HG03460 (cell line): ENCODE measurements around the gene KCNIP4.

Source experiments
- ATAC-seq: cut with Tn5 transposase; IDR thresholded peaks from one replicate; pipeline ENCODE4 v1.9.1; 2021; ENCODE audit not compliant: unreplicated experiment

Gene KCNIP4

DNA sequence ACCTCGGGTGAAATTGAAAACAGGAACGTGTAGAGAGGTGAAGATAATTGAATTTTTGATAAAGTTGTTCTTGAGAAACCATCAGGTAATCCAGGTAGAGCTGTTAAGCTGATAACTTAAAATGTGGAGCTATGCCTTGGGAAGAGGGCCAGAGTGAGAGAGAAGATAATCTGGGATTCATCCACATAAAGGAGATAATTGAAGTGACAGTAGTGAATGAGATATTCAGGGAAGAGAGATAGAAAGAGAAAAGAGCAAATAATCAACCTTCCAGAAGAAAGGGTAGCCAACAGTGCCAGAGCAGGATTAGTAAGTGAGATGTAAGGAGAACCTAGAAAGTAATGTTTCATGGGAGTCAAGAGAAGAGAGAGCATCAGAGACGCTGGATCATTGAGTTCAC lies 950.7 kb downstream of the KCNIP4 start:
- no peak for ATAC-seq

DNA sequence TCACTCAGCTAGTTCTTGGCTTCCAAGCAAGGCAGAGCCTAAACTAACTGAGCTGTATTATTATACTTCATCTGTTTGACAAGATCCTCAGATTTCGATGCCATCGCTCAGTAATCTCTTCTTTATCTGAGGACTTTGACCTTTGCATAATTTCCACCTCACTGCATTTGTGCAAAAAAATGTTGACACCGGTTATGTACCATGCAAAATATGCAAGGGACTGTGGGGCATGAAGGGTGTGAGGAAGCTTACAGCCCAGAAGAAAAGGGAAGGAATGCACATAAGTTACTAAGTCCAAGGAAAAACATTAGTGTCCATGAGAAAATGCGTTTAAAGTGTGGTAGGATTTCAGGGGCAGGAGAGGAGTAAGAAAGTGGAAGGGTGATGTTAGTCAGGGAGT lies 953.0 kb downstream of the KCNIP4 start:
- no peak for ATAC-seq

DNA sequence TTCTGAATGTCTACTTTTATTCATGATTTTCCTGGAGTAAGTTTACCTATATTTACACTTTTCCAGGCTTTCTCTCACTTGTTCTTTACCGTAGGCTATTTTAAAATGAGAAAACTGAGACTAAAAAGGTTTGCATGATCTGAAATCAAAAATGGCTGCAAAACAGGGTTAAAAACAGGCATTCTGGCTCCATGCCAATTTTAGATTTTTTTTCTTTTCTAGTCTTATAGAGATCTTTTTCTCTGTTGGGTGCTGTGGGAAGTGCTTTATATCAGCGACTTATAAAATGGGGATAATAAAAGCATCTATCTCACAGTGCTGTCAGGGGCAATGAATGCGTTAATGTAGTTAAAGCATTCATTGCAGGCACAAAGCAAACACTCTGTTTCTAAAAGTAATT lies 953.6 kb downstream of the KCNIP4 start:
- ATAC-seq = no peak

DNA sequence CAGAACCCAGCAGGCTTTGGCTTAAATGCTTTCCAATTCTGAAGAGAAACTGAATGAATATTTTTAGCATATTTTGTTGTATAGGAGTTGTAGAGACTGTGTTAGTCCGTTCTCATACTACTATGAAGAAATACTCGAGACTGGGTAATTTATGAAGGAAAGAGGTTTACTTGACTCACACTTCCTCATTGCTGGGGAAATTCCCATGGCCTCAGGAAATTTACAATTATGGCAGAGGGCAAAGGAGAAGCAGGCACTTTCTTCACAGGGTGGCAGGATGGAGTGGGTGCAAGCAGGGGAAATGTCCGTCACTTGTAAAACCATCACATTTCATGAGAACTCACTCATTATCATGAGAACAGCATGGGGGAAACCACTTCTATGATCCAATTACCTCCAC lies 956.6 kb downstream of the KCNIP4 start:
- no peak for ATAC-seq

DNA sequence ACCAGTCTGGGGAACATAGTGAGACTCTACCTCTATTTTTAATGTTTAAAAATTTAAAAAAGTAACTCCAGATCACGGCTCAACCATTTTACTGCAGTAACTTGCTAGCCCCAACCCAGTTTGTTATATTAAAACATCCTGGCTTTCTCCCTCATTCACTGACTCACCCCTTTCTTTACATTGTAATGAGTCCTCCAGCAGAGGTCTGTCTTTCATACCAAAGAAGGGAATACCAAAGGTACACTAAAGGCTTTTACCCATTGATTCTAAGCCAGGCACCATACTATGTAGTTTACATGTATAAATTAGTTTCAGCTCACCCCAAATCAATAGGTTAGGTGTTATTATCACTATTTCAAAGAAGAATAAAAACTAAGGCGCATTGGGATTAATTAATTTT lies 961.4 kb downstream of the KCNIP4 start:
- ATAC-seq = no peak

DNA sequence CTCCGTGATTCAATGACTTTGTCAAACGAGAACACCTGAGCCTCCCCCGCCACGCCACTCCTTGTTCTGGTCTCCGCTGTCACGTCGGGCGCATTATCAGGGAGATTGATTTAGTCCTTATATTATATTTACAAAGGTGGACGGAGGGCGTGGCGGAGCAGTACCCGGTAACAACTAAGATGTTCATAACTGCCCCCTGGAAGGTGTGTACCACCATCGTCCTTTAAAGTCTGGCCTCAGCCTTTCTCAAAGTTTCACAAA lies 964.1 kb downstream of the KCNIP4 start:
- no peak for ATAC-seq

DNA sequence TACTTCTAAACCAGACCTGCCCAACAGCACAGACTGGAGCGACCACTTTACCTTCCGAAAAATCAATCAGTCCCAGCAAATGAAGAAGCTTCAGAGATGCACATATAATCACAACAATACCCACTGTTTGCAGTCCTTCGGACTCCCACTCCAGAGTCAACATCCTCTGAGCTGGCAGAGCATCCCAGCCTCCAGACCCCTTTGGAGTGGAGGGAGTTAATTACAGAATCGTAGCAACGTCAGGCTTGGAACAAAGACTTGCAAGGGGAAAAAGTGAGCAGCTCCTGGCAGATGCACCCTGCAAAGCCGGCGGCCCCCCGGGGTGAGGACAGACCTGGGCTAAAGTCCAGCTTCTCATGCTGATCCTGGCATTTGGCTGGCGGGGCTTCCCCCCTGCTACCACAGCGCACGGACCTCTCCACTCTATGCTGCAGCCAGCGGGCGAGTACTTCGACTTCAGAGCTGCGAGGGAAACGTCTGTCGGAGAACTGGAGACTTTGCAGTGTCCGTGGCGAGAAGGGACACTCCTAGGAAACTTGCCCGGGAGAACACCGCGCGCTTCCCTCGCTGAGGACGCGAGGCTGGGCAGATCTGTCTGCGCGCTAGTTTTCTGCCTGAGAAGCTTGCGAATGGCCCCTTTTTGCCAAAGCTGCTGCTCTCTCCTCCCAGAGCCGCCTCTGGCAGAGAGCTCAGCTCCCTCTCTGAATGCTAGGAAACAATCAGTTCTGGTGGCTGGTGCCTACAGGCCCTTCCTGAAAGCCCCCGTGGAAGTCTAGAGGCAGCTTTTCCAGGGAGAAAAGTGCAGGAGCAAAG lies 964.6 kb downstream of the KCNIP4 start:
- ATAC-seq = no peak

DNA sequence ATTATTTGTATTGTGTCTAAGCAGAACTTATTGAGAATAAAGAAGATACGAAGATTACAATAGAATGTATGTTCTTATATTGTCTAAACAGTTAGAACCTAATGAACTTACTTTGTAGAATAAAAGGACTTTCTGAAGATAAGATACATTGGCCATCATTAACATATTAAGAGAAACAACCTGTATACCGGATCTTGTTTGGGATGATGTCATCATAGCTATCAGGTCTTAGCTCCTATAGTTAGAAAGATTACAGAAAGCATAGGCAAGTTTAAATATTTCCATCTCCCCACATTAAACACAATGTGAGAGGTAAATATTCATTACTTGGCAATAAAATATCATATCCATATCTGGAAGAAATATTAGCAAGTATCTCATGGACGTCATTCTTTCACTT lies 966.0 kb downstream of the KCNIP4 start:
- no peak for ATAC-seq

DNA sequence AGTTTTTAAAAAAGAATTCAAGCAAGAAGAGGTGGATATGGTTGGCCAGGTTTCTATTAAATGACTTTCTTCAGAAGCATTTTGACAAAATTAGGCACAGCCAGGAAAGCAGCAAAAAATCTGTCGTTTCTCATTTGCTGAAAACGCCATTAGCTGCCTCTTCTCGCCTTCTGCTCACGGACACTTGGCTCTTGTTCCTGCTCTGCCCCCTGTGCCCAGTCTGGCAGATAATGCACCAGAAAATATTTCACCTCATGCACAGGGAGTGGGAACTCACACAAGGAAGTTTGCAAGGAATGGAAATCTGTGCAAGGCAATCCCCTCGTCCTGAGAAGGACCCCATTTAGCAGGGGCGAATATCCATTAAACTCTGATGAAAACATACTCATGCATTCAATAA lies 988.3 kb downstream of the KCNIP4 start:
- ATAC-seq = no peak

DNA sequence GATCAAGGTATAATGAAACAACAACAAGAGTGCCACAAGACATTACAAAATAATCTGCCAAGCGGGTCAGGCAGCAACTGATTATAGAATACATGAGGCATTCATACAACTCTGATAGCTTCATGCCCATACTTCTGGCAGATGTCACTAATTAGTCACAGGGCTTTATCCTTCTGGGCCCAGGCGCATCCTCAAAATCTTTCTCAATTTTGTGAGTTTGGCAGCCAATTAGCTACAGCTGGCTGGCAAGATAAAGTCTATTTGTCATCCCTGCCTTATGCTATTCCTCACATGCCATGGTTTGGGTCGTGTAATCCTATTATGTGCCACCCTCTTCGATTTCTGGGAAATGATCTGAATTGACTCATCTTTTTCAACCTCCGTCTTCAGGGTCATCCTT lies 994.0 kb downstream of the KCNIP4 start:
- ATAC-seq = no peak

DNA sequence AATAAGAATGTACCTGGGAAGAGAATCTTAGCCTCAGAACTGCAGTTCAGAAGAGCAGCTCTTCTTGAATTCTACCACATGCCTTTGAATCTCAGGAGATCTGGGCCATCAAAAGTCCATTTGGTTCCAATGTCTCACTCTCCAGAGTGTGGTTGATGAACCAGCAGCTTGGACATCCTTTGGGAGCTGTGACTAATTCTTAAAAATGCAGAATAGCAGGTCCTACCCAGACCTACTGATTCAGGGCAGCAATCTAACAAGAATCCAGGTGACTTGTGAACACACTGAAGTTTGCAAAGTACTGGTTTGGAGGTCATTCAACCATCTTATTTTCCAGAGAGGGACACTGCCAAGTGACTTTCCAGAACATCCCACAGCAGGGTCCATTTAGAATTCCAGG lies 1003.6 kb downstream of the KCNIP4 start:
- no peak for ATAC-seq

DNA sequence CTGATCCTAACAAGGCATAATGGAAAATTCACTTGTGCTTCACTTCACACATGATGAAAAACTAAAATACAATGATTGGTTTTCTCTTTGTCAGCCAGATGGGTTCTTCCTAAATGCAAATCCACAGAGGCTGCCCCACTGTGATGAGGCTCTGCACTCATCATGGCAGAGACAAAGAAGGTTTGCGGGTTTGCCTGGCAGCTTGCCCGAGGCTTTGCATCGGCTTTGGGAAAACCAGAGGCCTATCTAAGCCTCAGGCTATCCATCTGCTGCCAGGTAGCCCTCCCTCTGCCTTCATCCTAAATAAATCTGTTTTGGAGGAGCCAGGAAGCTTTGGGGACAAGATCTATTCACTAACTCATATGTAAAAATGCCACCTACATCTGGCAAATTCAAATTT lies 1004.1 kb downstream of the KCNIP4 start:
- no peak for ATAC-seq

DNA sequence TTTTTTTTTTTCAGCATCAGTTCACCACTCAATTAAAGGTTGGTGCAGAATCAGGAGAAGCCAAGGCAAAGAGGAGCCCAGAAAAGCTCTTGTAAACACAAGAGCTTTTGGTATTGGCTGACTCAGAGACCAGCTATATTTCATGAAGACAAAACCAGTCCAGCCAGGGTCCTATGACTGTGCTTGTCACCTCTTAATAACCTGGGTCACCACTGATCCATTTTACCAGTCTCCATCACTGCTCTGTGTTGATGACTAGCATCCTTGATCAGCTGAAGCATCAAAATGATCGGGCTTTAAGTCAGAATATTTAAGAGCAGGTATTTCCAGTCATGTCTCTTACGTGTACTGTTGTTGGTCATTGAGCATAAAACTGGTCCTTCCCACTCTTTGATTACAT lies 1010.4 kb downstream of the KCNIP4 start:
- no peak for ATAC-seq

DNA sequence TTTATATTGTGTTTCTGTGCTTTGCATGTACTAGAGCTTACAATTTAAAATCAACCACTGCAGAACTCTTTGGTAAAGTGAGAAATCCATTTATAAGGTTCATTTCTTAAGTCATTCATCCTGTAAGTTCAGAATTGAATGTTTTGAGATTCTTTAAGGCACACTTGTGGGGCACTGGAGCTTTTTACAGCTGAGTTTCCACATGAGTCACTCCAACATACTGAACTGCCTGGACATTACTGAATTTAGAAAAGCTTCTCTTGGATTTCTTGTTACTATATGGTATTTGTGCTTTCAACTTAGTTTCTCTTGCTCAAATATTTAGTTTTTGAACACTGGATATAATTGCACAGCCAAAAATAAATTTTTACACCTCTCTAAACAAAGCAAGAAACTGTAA lies 1022.0 kb downstream of the KCNIP4 start:
- no peak for ATAC-seq

DNA sequence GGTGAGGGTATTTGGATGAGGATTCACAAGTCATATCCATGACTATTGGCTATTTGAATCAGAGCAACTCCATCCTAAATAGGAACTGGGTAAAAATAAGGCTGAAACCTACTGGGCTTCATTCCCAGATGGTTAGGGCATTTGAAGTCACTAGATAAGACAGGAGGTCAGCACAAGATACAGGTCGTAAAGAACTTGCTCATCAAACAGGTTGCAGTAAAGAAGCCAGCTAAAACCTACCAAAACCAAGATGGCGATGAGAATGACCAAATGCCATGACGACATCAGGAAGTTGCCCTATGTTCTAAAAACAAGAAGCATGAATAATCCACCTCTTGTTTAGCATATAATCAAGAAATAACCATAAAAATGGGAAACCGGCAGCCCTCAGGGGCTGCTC lies 1023.4 kb downstream of the KCNIP4 start:
- no peak for ATAC-seq

DNA sequence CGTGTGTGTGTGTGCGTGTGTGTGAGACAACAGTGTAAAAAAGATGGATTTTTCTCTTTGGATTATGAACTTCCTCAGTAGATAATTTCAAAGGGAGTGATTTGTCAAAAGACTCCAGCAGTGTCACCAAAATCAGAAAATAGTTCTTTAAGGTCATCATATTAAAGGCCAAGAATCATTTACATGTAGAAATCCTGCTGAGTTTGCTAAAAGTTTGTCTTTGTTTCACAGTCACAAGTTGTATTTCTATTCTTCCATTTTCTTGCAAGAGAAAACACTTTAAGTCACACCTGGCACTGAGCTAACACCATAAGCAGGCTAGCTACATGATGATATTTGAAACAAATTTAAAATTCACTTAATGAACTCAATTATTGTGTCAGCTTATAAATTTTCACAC lies 1025.6 kb downstream of the KCNIP4 start:
- ATAC-seq = no peak

DNA sequence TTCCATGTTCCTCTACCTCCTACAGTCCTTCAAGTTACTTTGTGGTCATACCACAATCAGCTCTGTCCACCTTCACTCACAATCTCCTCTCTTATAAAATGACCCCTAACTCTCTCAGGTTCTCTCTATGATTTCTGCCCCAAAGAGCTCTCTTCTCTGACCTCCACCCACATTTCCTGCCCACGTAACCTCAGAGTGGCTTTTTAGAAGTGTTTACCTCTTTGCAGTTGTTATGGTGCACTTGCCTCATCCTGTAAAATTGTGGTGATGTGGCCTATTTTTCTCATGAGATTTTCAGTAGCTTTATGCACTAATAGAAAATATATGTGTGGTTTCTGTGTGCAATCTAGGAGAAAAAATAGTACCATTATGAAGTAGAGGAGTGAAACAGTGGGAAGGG lies 1032.5 kb downstream of the KCNIP4 start:
- ATAC-seq = no peak

DNA sequence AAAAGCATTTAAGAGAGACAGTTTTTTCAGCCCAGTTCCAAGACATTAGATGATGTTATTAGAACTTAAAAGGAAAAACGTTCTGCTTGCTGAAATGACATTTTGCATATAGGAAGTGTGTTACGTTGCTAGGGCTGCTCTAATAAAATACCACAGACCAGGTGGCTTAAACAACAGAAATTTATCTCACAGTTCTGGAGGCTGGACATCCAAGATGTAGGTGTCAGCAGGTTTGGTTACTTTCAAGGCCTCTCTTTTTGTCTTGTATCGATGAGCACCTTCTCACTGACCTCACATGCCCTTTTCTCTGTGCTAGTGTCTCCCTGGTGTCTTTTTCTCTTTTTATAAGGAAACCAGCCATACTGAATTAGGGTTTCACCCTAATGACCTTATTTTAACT lies 1043.6 kb downstream of the KCNIP4 start:
- no peak for ATAC-seq

DNA sequence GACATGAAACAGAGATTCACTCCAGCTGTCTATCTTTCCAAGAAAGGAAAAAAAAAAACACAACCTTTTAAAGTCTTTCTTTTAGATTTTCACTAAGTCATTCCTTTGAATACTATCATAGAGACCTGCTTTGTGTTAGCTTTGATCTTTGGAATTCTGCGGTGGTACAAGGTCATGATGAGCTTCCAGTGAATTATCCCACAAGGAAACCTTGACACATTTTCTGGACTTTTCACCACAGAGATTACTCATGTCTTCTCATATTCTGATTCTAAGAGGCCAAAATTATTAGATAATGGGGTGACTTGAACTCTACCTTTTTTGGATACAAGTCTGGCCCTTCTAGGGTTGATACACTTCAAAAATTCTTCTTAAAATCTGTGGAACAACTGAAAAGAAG lies 1046.7 kb downstream of the KCNIP4 start:
- no peak for ATAC-seq

DNA sequence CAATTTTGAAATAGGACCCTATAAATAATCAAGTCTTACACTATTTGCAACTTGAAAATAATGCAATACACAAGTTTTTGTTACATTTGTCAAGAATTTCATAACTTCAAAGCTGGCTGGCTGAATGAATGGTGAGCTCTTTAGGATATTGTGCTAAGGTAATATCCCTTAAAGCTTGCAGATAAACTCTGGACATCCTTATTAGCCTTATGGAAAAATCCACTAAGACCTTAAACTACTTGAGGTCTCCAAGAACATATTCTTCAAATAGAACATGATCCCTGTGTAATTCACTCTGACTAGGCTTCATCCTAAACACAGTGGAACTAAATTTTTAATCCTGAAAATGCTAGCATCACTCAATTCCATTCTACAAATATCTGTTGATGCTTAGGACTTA lies 1049.0 kb downstream of the KCNIP4 start:
- no peak for ATAC-seq

DNA sequence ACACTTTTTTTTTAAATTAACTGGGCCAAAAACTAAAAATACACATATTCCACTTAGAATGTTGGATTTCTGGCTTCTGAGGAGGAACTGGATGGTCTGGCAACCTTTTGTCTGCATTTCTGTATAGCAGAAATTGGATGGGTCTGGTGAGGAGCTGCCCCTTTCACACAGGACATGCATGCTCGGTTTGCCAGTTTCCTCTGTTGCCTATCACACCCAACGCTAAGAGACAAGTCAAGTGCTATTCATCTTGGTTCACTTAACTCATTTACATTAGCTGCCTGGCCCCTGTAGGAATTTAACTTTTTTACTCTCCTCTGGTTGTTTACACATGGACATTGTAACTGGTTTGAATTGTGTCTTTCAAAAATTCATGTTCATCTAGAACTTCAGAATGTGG lies 1052.6 kb downstream of the KCNIP4 start:
- no peak for ATAC-seq

DNA sequence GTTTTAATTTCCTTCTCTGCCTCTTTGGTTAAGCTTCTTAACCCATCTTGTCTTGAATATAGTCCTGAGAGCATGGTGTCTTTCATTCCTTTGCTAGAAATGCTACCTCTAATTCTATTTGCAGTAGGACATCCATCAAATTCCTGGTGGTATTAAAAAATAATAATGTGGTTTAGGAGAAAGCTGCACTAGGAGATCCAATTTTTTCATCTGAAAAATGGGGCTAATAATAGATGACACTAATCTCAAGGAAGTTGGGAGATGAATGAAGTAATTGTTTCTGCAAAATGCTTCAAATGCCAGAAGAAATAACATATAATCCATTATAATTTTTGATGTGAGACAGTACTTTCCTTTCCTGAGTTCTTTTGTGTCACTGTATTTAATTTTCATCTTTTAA lies 1053.4 kb downstream of the KCNIP4 start:
- no peak for ATAC-seq

DNA sequence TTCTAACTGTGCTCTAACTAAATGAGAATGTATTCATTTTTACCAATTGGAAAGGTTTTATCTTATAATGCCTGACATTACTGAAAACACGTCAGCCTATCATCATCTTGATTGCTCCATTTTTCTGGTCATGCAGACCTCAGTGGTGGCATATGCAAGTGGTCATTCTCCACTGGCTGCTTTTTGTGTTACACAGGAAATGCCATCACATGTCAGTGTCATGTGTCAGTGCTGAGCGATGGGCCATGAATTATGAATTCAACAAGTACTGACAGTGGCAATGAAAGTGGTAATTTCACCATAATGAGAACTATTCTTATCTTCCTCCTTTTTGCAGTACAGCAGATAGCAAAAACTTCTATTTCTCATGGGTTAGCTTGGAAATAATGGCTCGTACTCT lies 1057.8 kb downstream of the KCNIP4 start:
- ATAC-seq = no peak

DNA sequence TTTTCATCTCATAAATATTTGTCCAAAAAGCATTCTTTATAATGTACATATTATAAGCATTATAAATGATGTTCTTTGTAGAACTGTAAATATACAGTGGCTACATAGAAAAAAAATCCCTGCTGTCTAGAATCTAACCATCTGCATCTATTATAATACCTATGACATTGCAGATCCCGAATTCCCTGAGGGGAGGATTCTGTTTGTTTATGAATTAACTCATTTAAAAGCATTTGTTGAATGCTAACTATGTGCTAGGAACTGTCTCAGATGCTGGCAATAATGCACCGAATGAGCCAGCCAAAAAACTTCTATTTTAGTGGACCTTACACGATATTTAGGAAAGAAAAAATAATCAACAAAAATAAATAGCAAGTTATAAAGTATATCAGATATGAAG lies 1058.7 kb downstream of the KCNIP4 start:
- ATAC-seq = no peak
